Neural progenitor cell (in vitro differentiated cells): ENCODE measurements around the gene CD33.

ENCODE experiments used
- EZH2 ChIP-seq: fragments of 200-600 bp; sonication (generic); IDR thresholded peaks from 2 replicates; pipeline ENCODE4 v1.6.1; 2017; ENCODE audit warnings: antibody characterized with exemption, mild to moderate bottlenecking, moderate library complexity
- EZH2phosphoT487 ChIP-seq: fragments of 200-600 bp; sonication (generic); IDR thresholded peaks from 2 replicates; pipeline ENCODE4 v1.6.1; 2017; ENCODE audit warnings: antibody characterized with exemption
- TF ChIP-seq, protein P1 (sequence below): fragments of 200-600 bp; sonication (generic); IDR thresholded peaks from 2 replicates; pipeline ENCODE4 v1.5.1; 2017; ENCODE audit warnings: antibody characterized with exemption, mild to moderate bottlenecking

DNA sequence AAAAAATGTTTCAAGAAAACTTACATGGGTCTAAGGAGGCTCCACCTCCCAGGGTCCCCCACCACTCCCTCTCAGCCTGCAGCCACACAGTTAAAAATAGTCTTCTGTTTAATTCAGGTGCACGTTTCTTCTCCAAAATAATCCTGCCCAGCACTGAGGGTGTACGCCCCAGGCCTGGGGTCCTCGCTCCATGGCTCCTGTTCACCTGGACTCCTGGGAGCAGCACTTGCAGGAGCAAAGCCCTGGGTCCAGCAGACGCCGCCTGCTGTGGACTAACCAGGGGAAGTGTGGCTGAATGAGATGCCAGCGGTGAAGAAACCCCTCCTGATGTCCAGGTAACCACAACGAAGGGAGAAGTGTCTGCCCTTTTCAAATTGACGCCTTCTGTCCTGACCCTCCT, 41.3 kb upstream of the CD33 start:
- TF ChIP-seq, protein P1, sequence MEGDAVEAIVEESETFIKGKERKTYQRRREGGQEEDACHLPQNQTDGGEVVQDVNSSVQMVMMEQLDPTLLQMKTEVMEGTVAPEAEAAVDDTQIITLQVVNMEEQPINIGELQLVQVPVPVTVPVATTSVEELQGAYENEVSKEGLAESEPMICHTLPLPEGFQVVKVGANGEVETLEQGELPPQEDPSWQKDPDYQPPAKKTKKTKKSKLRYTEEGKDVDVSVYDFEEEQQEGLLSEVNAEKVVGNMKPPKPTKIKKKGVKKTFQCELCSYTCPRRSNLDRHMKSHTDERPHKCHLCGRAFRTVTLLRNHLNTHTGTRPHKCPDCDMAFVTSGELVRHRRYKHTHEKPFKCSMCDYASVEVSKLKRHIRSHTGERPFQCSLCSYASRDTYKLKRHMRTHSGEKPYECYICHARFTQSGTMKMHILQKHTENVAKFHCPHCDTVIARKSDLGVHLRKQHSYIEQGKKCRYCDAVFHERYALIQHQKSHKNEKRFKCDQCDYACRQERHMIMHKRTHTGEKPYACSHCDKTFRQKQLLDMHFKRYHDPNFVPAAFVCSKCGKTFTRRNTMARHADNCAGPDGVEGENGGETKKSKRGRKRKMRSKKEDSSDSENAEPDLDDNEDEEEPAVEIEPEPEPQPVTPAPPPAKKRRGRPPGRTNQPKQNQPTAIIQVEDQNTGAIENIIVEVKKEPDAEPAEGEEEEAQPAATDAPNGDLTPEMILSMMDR, result no peak
- TF ChIP-seq EZH2phosphoT487 (no peak), EZH2 (no peak)
